ENCODE data around the gene EIF4ENIF1.

- no peak for TF ChIP-seq CTCF (IDR thresholded peaks at IDR 0.05)
- no peak for TF ChIP-seq POLR2A (IDR thresholded peaks at IDR 0.05)
Observed at GRCh38 chr22:31533374-31533773, 43.7 kb upstream of the EIF4ENIF1 start.
